GM12878 (cell line): ENCODE data around the gene PPP6R1. TPM values are rescaled to one million over a fixed set of nuclear protein-coding genes. Genes with fewer than 3 reads are reported as not detected.

Experiments
- BCL3 ChIP-seq: IDR thresholded peaks from 2 replicates; pipeline ENCODE4 v1.6.1; 2011; ENCODE audit warnings: borderline replicate concordance, low read depth, mild to moderate bottlenecking, moderate library complexity, low read length; ENCODE audit not compliant: insufficient read depth, poor library complexity, severe bottlenecking
- BMI1 ChIP-seq: fragments of 450-650 bp; IDR thresholded peaks from 2 replicates; pipeline ENCODE4 v1.6.1; 2016; ENCODE audit warnings: mild to moderate bottlenecking, moderate library complexity, borderline replicate concordance
- BRCA1 ChIP-seq: IDR thresholded peaks from 2 replicates; pipeline ENCODE4 v1.6.1; 2011; ENCODE audit warnings: low read depth, low read length, improper control_type of control experiment
- CEBPZ ChIP-seq: fragments of 150-350 bp; IDR thresholded peaks from 2 replicates; pipeline ENCODE4 v1.6.1; 2016; ENCODE audit warnings: low read depth, low read length
- CTCF ChIP-seq, 3 experiments: IDR thresholded peaks in 2 of 3; conservative IDR thresholded peaks in 1 of 3; 2 replicates each; pipeline ENCODE4 v1.5.1; 2011; ENCODE audit warnings: low read depth in 3 of 3, low read length in 3 of 3, mild to moderate bottlenecking in 3 of 3, control low read depth in 2 of 3, moderate library complexity in 2 of 3, inconsistent platforms in 1 of 3, mixed read lengths in 1 of 3; ENCODE audit not compliant: control insufficient read depth in 2 of 3, insufficient read depth in 1 of 3; ENCODE audit errors: extremely low read depth in 1 of 3
- EGR1 ChIP-seq, 2 experiments: IDR thresholded peaks; 1 replicate in 1 of 2; 2 replicates in 1 of 2; pipeline ENCODE4 v1.6.1; 2011 to 2012; ENCODE audit warnings: low read depth in 2 of 2, low read length in 2 of 2, borderline replicate concordance in 1 of 2, mild to moderate bottlenecking in 1 of 2, moderate library complexity in 1 of 2
- HDAC6 ChIP-seq: fragments of 200-600 bp; sonication (generic); IDR thresholded peaks from one replicate; pipeline ENCODE4 v1.8.0; 2017; ENCODE audit warnings: antibody characterized with exemption; ENCODE audit not compliant: unreplicated experiment
- KDM1A ChIP-seq: fragments of 200-600 bp; sonication (generic); IDR thresholded peaks from 2 replicates; pipeline ENCODE4 v1.6.1; 2016; ENCODE audit warnings: borderline replicate concordance
- MEF2B ChIP-seq: fragments of 450-650 bp; IDR thresholded peaks from 2 replicates; pipeline ENCODE4 v1.6.1; 2018; ENCODE audit warnings: mild to moderate bottlenecking, moderate library complexity; ENCODE audit not compliant: partially characterized antibody, poor library complexity, severe bottlenecking
- MXI1 ChIP-seq: fragments of 150-350 bp; IDR thresholded peaks from 2 replicates; pipeline ENCODE4 v1.6.1; 2011; ENCODE audit warnings: low read depth, mild to moderate bottlenecking, inconsistent platforms, low read length, improper control_type of control experiment
- NBN ChIP-seq: fragments of 450-650 bp; IDR thresholded peaks from 2 replicates; pipeline ENCODE4 v1.6.1; 2016
- NR2C2 ChIP-seq: IDR thresholded peaks from 2 replicates; pipeline ENCODE4 v1.6.1; 2011; ENCODE audit warnings: borderline replicate concordance, low read depth; ENCODE audit not compliant: control insufficient read depth, insufficient read length
- POLR2A ChIP-seq: IDR thresholded peaks from 2 replicates; pipeline ENCODE4 v1.6.1; 2011; ENCODE audit warnings: low read depth, mild to moderate bottlenecking, low read length
- SP1 ChIP-seq: IDR thresholded peaks from one replicate; pipeline ENCODE4 v1.6.1; 2011; ENCODE audit warnings: low read depth, low read length
- TAF1 ChIP-seq: IDR thresholded peaks from 2 replicates; pipeline ENCODE4 v1.6.1; 2011; ENCODE audit warnings: mild to moderate bottlenecking, low read depth, low read length, borderline replicate concordance
- TBL1XR1 ChIP-seq: IDR thresholded peaks from 2 replicates; pipeline ENCODE4 v1.6.1; 2012; ENCODE audit warnings: low read depth, low read length, improper control_type of control experiment
- ZBTB4 ChIP-seq: fragments of 450-650 bp; formaldehyde crosslinking; IDR thresholded peaks from 2 replicates; pipeline ENCODE4 v1.4.0; 2022; ENCODE audit warnings: mild to moderate bottlenecking, moderate library complexity
- ZNF207 ChIP-seq: fragments of 450-650 bp; IDR thresholded peaks from 2 replicates; pipeline ENCODE4 v1.6.1; 2014; ENCODE audit warnings: antibody characterized with exemption, mild to moderate bottlenecking, borderline replicate concordance
- ZNF384 ChIP-seq: IDR thresholded peaks from 2 replicates; pipeline ENCODE4 v1.6.1; 2012; ENCODE audit warnings: low read depth, mild to moderate bottlenecking, low read length, improper control_type of control experiment, borderline replicate concordance
- polyA plus RNA-seq, 11 experiments: library from polyadenylated mRNA; depleted of rRNA in 4 of 11; unstranded in 6 of 11; stranded (reverse) in 5 of 11; fragments of >200 nt; fragmentation: Nextera tagmentation in 4 of 11; fragmentation: Illumina TruSeq in 1 of 11; extraction: Ambion mirVana in 4 of 11; extraction: Trizol in 1 of 11; gene quantifications; 1 replicate in 1 of 11; 2 replicates in 10 of 11; pipeline versions ENCODE4 v1.2.1 to v1.2.3, GENCODE V29; 2011 to 2016; ENCODE audit warnings: inconsistent platforms in 2 of 11, missing spikeins in 2 of 11, low read depth in 1 of 11
- total RNA-seq, 4 experiments: library from RNA; depleted of rRNA in 3 of 4; stranded (reverse); fragments of >200 nt in 3 of 4; fragmentation: Illumina TruSeq in 1 of 4; extraction: Trizol in 1 of 4; gene quantifications; 2 replicates each; pipeline versions ENCODE4 v1.2.1 to v1.2.3, GENCODE V29; 2013 to 2021

The PPP6R1 gene
- total and polyA plus RNA-seq, 10 of the 15 experiments (the other 5 are each of a cell fraction or from before 2014, with no cell fraction given) = 0.80 to 173 (median 63.7) TPM

GRCh38 chr19:55301459-55302317, 42.9 kb upstream of the PPP6R1 start (continued):
- TF ChIP-seq EGR1 (IDR thresholded peaks at IDR 0.05; ENCODE audit: borderline replicate concordance in 1 of 2, low read depth in 2 of 2, low read length in 2 of 2) (no peak), SP1 (peak; percentile 35), BCL3 (no peak), ZNF384 (no peak), NR2C2 (no peak), TAF1 (no peak), KDM1A (no peak), CEBPZ (no peak), MEF2B (peak; percentile 50), ZBTB4 (CRISPR knock-in tag) (no peak), BMI1 (no peak), CTCF (IDR thresholded peaks at IDR 0.05 in 2 of 3, conservative IDR thresholded peaks at IDR 0.05 in 1 of 3; ENCODE audit: control insufficient read depth in 2 of 3, extremely low read depth in 1 of 3, insufficient read depth in 1 of 3, low read depth in 3 of 3, low read length in 3 of 3) (peak; percentile 91 to 97 (median 95)), TBL1XR1 (no peak), HDAC6 (no peak), BRCA1 (no peak), MXI1 (no peak), NBN (peak; percentile 52; the same call in 1 of the 2 replicates), POLR2A (peak; percentile 37; the same call in 1 of the 2 replicates), ZNF207 (no peak; the same call in 1 of the 2 replicates)
